SW 1271 (cell line): ENCODE results near the gene PLCH2.

Experiments
- DNase-seq, 2 experiments: peaks; one replicate each; lab custom pipeline; 2025; lab: John Stamatoyannopoulos, UW

PLCH2 gene

DNA sequence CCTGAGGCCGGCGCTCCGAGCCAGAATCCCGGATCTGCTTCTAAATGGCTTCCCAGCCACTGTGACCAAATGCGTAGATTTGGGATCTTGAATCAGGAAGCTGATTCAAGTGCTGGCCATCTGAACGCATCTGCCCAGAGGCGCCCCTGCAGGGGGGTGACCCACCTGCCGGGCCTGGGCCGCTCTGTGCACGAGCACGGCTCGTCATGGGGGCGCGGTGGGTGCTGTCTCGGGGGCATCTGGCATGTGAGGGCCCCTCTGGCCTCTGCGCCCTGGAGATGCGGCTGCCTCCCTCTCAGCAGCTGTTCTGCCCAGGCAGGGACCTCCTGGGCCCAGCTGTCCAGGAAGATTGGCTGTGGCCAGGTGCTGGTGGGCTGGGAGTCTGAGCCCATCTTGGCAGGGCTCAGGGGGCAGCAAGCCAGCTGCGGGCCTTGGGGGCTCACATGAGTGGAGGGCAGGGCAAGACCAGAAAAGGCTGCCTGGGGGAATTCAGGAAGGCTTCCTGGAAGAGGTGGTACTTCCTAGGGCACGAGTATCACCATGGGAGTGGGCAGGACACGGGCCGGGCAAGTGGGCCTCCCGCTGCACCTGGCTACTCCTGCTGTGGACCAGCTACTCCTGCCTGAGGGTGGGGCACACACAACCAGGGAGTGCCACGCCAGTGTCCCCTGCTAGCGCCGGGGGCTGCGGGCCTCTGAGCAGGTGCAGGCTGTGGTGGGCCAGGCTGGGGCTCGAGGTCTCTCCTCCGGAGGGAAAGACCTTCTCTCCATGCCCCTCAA, 25.1 kb downstream of the PLCH2 start:
- DNase-seq, result no peak

- DNase-seq, result no peak
Observed at GRCh38 chr1:2501820-2502119, 25.7 kb downstream of the PLCH2 start.

DNA sequence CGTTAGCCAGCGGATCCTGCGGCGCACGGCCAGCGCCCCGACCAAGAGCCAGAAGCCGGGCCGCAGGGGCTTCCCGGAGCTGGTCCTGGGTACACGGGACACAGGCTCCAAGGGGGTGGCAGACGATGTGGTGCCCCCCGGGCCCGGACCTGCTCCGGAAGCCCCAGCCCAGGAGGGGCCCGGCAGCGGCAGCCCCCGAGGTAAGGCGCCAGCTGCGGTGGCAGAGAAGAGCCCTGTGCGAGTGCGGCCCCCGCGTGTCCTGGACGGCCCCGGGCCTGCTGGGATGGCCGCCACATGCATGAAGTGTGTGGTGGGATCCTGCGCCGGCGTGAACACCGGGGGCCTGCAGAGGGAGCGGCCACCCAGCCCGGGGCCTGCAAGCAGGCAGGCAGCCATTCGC, 26.1 kb downstream of the PLCH2 start:
- DNase-seq, result no peak

DNA sequence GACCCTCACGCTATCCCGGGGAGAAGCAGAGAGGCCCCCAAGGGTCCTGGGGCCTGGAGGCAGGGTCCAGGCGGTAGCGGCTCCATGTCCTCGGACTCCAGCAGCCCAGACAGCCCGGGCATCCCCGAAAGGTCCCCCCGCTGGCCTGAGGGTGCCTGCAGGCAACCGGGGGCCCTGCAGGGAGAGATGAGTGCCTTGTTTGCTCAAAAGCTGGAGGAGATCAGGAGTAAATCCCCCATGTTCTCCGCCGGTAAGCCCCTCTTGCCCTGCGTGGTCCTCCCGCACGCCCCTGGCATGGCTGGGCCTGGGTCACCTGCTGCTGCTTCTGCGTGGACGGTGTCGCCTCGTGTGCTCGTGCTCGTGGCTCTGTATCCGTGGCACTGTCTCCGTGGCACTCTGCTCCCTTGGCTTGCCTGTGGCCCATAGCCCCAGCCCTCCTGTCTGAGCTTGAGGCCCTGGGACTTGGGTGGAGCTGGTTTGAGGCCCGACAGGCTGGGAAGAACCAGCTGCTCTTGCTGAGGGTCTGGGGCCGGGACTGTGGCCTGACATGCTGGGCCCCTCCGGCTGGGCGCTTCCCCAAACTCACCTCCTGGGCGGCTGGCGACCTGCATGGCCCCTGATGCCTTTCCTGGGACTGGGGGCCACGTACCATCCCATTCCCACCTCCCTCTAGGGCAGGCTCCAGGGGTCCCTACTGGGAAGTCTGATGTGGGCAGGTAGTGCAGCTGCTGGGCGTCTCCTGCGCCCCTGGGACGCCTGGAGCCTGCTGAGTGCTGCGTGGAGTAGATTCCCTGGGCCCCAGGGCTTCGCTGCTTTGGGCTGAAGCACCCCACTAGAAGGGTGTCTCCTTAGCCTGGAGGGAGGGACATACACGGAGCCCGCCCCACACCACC, 26.8 kb downstream of the PLCH2 start:
- DNase-seq, result no peak

DNA sequence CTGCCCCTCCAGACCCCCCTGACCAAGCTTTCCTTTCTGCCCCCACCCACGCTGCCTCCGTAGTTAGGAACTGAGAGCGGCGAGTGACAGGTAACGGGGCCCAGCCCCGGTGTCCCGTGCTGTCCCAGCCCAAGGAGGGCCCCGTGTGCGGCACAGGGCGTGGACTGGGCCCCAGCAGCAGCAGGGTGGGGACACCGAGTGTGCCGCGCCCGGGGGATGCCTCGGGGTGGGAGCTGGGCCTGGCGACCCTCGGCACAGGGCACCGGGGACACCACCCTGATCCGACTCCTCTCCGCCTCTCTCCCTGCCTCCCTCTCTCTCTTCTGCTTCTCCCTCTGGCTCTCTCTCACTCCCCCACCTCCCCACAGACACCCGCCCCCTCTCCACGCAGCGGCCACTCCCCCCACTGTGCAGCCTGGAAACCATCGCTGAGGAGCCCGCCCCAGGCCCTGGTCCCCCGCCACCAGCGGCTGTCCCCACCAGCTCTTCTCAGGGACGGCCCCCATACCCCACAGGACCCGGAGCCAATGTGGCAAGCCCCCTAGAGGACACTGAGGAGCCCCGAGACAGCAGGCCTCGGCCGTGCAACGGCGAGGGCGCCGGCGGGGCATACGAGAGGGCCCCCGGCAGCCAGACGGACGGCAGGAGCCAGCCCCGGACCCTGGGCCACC, 27.6 kb downstream of the PLCH2 start:
- DNase-seq, result no peak

DNA sequence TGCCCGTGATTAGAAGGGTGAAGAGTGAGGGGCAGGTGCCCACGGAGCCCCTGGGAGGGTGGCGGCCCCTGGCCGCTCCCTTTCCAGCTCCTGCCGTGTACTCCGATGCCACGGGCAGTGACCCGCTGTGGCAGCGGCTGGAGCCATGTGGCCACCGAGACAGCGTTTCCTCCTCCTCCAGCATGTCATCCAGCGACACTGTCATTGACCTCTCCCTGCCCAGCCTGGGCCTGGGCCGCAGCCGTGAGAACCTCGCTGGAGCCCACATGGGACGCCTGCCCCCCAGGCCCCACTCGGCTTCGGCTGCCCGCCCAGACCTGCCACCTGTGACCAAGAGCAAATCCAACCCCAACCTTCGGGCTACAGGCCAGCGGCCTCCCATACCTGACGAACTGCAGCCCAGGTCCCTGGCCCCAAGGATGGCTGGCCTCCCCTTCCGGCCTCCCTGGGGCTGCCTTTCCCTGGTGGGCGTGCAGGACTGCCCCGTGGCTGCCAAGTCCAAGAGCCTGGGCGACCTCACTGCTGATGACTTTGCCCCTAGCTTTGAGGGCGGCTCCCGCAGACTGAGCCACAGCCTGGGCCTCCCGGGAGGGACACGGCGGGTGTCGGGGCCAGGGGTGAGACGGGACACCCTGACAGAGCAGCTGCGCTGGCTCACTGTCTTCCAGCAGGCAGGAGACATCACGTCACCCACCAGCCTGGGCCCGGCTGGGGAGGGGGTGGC, 28.3 kb downstream of the PLCH2 start:
- no peak for DNase-seq

DNA sequence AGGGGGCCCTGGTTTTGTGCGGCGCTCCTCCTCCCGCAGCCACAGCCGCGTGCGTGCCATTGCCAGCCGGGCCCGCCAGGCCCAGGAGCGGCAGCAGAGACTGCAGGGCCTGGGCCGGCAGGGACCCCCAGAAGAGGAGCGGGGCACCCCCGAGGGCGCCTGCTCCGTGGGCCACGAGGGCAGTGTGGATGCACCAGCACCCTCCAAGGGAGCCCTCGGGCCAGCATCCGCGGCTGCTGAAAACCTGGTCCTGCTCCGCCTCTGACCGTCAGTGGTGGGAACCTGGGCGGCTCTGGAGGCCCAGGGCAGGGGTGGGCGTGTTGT, 28.8 kb downstream of the PLCH2 start:
- DNase-seq, result no peak

- no peak for DNase-seq
Observed at GRCh38 chr1:2505461-2505994, 29.4 kb downstream of the PLCH2 start.

- no peak for DNase-seq
Observed at GRCh38 chr1:2506007-2506860, 30.1 kb downstream of the PLCH2 start.

DNA sequence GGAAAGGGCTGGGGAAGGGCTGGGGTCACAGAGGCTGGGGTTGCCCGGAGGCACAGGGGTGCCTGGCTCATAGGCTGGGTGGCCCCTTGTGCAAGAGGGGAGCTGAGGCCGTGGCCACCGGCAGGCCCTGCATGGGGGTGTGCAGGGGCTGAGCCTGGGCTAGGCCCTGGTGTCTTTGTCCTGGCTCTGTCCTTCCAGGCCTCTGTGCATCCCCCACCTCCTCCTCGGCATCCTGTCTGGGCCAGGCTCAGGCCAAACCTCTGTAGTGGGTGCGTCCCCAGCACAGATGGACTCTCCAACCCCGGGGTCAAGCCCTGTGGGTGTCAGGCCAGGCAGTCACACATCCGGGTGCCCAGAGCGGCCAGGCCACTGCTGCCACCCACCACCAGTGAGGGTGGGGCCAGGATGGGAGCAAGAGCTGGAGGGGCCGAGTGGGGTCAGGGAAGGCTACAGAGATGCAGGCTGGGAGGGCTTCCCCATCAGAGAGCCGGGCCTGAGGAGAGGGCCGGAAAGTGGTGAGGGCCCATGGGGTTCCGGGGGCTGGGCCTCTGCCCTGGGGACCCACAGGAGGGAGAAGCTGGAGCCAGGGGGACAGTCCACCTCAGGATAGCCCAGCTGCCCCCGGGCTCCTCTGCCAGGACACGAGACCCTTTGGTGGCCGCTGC, 30.9 kb downstream of the PLCH2 start:
- DNase-seq, result no peak

- DNase-seq, result no peak
Observed at GRCh38 chr1:2507744-2508155, 31.7 kb downstream of the PLCH2 start.

DNA sequence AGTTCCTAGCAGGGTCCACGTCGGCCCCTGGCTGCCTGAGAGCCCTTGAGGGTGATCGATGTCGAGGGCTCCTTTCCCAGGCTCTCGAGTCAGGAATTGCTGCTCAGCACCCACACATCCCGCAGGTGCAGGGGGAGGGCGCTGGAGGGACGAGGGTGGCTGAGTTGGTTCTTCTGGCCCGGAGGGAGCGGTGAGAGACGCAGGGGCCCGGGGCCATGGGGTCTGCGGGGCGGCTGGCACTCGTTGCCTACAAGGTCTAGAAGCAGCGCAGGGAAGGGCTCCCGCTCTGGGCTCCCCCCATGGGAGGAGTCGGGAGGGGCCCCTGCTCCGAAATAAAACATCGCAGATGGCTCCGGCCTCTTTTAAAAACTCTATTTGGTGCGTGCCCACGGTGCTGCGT, 32.1 kb downstream of the PLCH2 start:
- DNase-seq, result no peak

DNA sequence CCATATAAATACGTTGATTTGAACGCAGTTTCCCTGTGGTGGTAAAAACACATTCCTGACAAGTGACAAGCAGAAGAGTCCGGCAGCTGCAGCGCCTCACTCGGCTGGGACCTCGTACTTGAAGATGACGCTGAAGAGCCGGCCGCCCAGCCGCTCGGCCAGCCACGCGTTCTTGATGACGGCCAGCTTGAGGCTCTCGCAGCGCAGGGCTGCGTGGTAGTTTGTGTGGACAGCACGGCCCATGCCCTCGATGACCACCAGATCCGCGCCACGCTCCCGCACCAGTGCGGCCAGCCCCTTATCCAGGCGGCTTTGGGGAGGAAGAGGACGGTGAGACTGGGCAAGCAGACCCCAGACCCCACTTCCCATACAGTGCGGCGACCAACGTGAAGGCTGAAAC, 32.7 kb downstream of the PLCH2 start:
- no peak for DNase-seq

- DNase-seq, result no peak
Observed at GRCh38 chr1:2509589-2509988, 33.5 kb downstream of the PLCH2 start.

DNA sequence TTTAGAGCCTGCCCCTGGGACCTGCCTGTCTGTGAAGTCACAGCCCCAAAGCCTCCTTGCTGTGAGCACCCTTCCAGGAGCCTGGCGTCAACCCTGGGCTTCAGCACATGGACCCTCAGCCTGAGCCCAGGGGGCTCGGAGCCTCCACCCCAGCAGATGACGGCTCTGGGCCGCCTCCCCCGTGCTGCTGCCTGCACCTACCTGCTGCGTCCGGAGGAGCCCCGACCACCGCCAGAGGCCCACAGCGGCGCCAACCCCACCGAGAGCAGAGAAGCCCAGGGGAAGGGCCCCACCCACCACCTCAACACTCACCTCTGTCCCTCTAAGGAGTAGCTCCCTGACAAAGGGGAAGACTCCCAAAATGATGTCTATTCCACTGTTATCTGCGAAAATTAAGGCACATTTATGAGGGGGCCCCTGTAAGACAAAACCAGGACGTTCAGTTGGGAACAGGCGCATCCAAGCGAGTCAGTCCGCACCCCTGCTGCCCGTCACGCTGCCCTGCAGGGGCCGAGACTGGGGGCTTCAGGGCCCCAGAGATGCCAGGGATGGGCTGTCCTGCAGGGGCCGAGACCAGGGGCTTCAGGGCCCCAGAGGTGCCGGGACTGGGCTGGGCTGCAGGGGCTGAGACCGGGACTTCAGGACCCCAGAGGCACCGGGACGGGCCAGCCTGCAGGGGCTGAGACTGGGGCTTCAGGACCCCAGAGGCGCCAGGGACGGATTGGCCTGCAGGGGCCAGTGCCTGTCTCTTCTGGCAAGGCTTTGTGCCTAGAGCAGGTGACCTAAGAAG, 34.5 kb downstream of the PLCH2 start:
- DNase-seq, result no peak

DNA sequence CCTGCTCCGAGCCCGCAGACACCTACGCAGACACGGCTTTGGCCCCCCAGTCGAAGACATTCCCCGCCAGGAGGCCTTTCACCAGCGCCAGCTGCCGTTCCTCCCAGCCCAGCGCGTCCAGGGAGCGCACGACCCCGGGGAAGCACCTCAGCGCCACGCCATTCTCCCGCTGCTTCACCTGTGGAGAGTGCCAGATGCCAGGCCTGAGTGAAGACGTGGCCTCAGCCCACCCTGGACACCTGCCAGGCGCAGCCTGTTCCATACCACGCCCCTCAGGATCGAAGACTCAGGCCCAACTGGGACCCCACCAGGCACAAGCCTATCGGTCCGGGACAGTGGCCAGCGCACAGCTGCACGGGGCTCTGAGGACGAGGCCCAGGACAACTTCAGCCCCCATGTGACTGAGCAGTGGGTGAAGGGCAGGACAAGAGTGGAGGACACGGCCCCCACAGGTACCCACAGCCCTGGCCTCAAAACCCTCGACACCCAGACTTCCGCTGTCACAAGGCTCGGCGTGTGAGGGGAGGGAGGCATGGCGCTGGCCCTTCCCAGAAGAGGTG, 36.9 kb downstream of the PLCH2 start:
- DNase-seq, result no peak

- no peak for DNase-seq
Observed at GRCh38 chr1:2513939-2514652, 38.0 kb downstream of the PLCH2 start.

- no peak for DNase-seq
Observed at GRCh38 chr1:2514863-2515762, 39.0 kb downstream of the PLCH2 start.
